ENCODE results near the gene SLC25A21. TPM values are rescaled to one million over a fixed set of nuclear protein-coding genes. Genes with fewer than 3 reads are reported as not detected.

The SLC25A21 gene
- total RNA-seq, 1 donor from 2014 or later = 6.4 TPM

DNA sequence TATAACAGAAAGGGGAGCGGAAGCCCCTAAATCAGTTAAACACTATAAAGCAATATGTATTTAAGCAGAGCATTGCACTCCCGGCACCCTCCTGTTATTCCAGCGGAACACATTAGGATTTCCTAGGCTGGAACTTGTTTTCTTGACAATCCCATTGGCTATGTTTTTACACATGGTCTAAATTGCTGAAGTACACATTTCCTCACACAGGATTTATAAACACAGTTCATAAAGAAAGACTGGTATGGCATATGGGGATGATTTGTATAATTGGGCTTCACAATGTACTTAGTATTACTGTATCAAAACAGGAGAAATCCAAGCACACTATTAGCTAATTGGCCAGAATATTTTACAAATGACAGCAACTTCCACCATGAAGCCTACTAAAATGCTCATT lies 487.5 kb downstream of the SLC25A21 start:
- Histone ChIP-seq H3K4me2 (no peak overlapping the region), H3K9ac (no peak overlapping the region), H3K4me1 (no peaks in the 10 kb centered on the region), H3K27ac (no peak overlapping the region), H3K79me2 (ENCODE audit: low read depth) (no peaks in the 10 kb centered on the region), H2AFZ (replicated peaks) (no peak overlapping the region), H3K4me3 (no peak overlapping the region), H3K27me3 (no peaks in the 10 kb centered on the region), H3K9me3 (ENCODE audit: low read depth) (no peaks in the 10 kb centered on the region), H4K20me1 (ENCODE audit: low read depth) (no peaks in the 10 kb centered on the region), H3K36me3 (no peaks in the 10 kb centered on the region), H3F3A (ENCODE audit: low read depth) (no peaks in the 10 kb centered on the region)
- Mint-ChIP-seq H3K36me3 (no peaks in the 10 kb centered on the region), H3K27ac (no peak overlapping the region), H3K4me3 (no peak overlapping the region), H3K27me3 (ENCODE audit: insufficient read depth, low read depth) (no peaks in the 10 kb centered on the region), H3K9me3 (no peaks in the 10 kb centered on the region), H3K4me1 (no peaks in the 10 kb centered on the region)
- DNase-seq (ENCODE audit: low spot score) = no peak
- TF ChIP-seq EZH2phosphoT487 (IDR thresholded peaks at IDR 0.05) (no peak), EZH2 (IDR thresholded peaks at IDR 0.05) (no peak)
- TF ChIP-seq, protein P1, sequence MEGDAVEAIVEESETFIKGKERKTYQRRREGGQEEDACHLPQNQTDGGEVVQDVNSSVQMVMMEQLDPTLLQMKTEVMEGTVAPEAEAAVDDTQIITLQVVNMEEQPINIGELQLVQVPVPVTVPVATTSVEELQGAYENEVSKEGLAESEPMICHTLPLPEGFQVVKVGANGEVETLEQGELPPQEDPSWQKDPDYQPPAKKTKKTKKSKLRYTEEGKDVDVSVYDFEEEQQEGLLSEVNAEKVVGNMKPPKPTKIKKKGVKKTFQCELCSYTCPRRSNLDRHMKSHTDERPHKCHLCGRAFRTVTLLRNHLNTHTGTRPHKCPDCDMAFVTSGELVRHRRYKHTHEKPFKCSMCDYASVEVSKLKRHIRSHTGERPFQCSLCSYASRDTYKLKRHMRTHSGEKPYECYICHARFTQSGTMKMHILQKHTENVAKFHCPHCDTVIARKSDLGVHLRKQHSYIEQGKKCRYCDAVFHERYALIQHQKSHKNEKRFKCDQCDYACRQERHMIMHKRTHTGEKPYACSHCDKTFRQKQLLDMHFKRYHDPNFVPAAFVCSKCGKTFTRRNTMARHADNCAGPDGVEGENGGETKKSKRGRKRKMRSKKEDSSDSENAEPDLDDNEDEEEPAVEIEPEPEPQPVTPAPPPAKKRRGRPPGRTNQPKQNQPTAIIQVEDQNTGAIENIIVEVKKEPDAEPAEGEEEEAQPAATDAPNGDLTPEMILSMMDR (IDR thresholded peaks at IDR 0.05) = no peak

DNA sequence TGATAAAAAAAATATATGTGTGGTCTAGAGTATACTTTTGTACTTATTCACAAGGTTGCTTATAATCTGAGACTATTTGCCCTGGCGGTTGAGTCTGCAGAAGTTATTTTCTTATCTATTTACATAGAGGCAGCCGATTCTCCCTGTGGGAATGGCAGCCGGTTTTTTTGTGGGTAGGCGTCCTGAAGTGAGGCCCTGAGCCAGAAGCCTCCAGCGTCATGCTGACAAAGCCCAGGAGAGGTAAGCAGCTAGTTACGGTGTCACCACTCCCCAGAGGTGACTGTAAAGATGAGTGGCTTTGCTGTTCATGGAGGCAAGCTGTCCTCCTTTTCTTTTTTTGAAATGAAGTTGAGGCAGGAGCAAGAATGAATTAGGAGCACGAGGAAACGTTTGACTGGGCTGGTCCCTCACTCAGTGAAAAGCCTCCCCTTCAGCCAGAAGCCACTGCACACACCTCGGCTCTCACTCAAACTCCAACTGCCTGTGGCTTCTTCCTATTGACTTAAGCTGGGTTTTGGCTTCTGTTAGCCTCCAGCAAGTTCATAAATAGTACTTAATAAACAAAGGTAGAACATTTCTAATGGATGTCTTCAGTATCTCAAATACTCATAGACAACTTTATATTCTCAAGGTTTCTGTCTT lies 489.2 kb downstream of the SLC25A21 start:
- no peak for DNase-seq (ENCODE audit: low spot score)
- Mint-ChIP-seq H3K4me1 (no peaks in the 10 kb centered on the region), H3K9me3 (no peaks in the 10 kb centered on the region), H3K4me3 (no peak overlapping the region), H3K36me3 (no peaks in the 10 kb centered on the region), H3K27ac (no peak overlapping the region), H3K27me3 (ENCODE audit: insufficient read depth, low read depth) (no peaks in the 10 kb centered on the region)
- H3K27me3 ChIP-seq = no peaks in the 10 kb centered on the region
- no peak overlapping the region for H3K27ac ChIP-seq
- no peaks in the 10 kb centered on the region for H3K4me1 ChIP-seq
- no peaks in the 10 kb centered on the region for H3K79me2 ChIP-seq (ENCODE audit: low read depth)
- H3K9me3 ChIP-seq (ENCODE audit: low read depth) = no peaks in the 10 kb centered on the region
- TF ChIP-seq, protein P1 (IDR thresholded peaks at IDR 0.05) = no peak
- TF ChIP-seq EZH2phosphoT487 (IDR thresholded peaks at IDR 0.05) (no peak), EZH2 (IDR thresholded peaks at IDR 0.05) (no peak)
- no peak overlapping the region for H3K4me2 ChIP-seq
- H4K20me1 ChIP-seq (ENCODE audit: low read depth) = no peaks in the 10 kb centered on the region
- H3K4me3 ChIP-seq = no peak overlapping the region
- H3K36me3 ChIP-seq = no peaks in the 10 kb centered on the region
- no peak overlapping the region for H2AFZ ChIP-seq (replicated peaks)
- no peak overlapping the region for H3K9ac ChIP-seq
- no peaks in the 10 kb centered on the region for H3F3A ChIP-seq (ENCODE audit: low read depth)

DNA sequence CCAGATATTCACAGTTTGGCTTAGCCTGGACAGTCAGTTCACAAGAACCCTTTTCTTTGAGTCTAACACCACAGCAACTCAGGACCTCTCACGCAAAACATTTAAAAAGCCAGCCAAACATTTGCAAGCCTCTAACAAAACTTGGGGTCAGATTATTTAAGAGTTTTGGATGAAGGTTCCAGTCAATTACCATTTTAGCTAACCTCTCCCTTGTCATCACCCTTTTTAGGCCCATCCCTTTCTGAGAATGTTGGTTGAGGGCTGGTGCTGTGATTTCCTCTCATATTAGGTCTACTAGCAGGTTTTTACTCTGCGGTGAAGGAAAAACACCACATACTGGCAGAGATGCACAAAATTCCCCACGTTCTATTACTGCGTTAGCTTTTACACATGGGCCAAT lies 490.1 kb downstream of the SLC25A21 start:
- Mint-ChIP-seq H3K4me3 (no peak overlapping the region), H3K36me3 (no peaks in the 10 kb centered on the region), H3K4me1 (no peaks in the 10 kb centered on the region), H3K27ac (no peak overlapping the region), H3K9me3 (no peaks in the 10 kb centered on the region), H3K27me3 (ENCODE audit: insufficient read depth, low read depth) (no peaks in the 10 kb centered on the region)
- Histone ChIP-seq H2AFZ (replicated peaks) (no peak overlapping the region), H3K4me1 (no peaks in the 10 kb centered on the region), H4K20me1 (ENCODE audit: low read depth) (no peaks in the 10 kb centered on the region), H3K9me3 (ENCODE audit: low read depth) (no peaks in the 10 kb centered on the region), H3K9ac (no peak overlapping the region), H3K27me3 (peaks cover 7% of the 10 kb centered on the region), H3K4me2 (no peak overlapping the region), H3K27ac (no peak overlapping the region), H3K79me2 (ENCODE audit: low read depth) (no peaks in the 10 kb centered on the region), H3K36me3 (no peaks in the 10 kb centered on the region), H3F3A (ENCODE audit: low read depth) (no peaks in the 10 kb centered on the region), H3K4me3 (no peak overlapping the region)
- no peak for DNase-seq (ENCODE audit: low spot score)
- TF ChIP-seq EZH2 (IDR thresholded peaks at IDR 0.05) (no peak), EZH2phosphoT487 (IDR thresholded peaks at IDR 0.05) (no peak)
- TF ChIP-seq, protein P1 (IDR thresholded peaks at IDR 0.05) = no peak
